ENCODE data around the gene KRTAP7-1. TPM values are rescaled to one million over a fixed set of nuclear protein-coding genes. Genes with fewer than 3 reads are reported as not detected.

Gene KRTAP7-1
- total RNA-seq, 1 donor, result not detected

DNA sequence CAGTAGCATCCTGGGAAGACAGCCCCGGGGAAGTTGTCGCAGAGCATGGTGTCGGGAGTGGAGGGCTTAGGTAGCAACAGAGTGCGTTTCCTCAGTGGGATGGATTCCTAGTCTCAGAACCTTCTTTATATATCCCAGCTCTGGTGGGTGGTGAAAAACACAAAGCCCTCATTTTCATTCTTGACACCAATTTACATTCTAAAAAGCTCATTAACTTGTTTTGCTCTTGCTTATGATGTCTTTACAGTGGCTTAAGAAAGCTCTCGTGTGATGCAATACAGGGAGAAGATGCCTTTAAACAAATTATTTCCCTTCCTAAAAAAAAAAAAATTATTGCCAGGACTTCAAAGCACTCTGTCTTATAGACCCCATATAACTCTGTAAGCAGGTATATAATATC lies 16.4 kb downstream of the KRTAP7-1 start, which contains the start of gene KRTAP8-1:
TSS of gene KRTAP8-1 (minus strand) at position 101 of the 400 bp plus-strand sequence. CDS start at position 47, 54 bp downstream.
- DNase-seq (ENCODE audit: insufficient read length, low spot score, missing footprints), result no peak
- H3K27ac ChIP-seq (ENCODE audit: low read depth, low read length), result no peak within 1 kb of the TSS
- no peaks in the 10 kb centered on the region for H3K36me3 ChIP-seq (ENCODE audit: insufficient read depth, low read length)
- no peaks in the 10 kb centered on the region for H3K4me1 ChIP-seq (ENCODE audit: insufficient read depth, low read length)
- H3K27me3 ChIP-seq (ENCODE audit: insufficient read depth, low read length), result no peaks in the 10 kb centered on the region
- no peak within 1 kb of the TSS for H3K4me2 ChIP-seq (ENCODE audit: insufficient read depth, low read length)
- H4K20me1 ChIP-seq (ENCODE audit: insufficient read depth, low read length), result no peaks in the 10 kb centered on the region
- no peak within 1 kb of the TSS for H3K4me3 ChIP-seq (ENCODE audit: insufficient read depth, low read length)
- H2AFZ ChIP-seq (ENCODE audit: low read length), result no peak within 1 kb of the TSS
- peaks cover 10% of the 10 kb centered on the region for H3K9me3 ChIP-seq (ENCODE audit: low read depth, low read length)
- TF ChIP-seq, protein P1, sequence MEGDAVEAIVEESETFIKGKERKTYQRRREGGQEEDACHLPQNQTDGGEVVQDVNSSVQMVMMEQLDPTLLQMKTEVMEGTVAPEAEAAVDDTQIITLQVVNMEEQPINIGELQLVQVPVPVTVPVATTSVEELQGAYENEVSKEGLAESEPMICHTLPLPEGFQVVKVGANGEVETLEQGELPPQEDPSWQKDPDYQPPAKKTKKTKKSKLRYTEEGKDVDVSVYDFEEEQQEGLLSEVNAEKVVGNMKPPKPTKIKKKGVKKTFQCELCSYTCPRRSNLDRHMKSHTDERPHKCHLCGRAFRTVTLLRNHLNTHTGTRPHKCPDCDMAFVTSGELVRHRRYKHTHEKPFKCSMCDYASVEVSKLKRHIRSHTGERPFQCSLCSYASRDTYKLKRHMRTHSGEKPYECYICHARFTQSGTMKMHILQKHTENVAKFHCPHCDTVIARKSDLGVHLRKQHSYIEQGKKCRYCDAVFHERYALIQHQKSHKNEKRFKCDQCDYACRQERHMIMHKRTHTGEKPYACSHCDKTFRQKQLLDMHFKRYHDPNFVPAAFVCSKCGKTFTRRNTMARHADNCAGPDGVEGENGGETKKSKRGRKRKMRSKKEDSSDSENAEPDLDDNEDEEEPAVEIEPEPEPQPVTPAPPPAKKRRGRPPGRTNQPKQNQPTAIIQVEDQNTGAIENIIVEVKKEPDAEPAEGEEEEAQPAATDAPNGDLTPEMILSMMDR (IDR thresholded peaks at IDR 0.05; ENCODE audit: extremely low read depth, low read depth, low read length), result no peak
- no peaks in the 10 kb centered on the region for H3K79me2 ChIP-seq (ENCODE audit: insufficient read depth, low read length)

DNA sequence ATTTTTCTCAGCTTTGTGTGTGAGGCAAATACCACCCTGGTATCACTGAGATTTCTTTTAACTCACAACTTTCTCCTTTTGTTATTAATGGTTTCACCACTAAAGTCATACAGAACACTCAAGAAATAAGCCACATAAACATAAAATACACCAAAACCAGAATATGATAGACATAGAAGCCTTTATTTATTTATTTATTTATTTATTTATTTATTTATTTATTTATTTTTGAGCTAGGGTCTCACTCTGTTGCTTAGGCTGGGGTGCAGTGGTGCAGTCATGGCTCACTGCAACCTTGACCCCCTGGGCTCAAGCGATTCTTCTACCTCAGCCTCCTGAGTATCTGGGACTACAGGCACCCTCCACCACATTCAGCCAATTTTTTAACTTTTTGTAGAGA lies 29.0 kb downstream of the KRTAP7-1 start:
- Histone ChIP-seq H3K4me1 (ENCODE audit: insufficient read depth, low read length) (no peaks in the 10 kb centered on the region), H3K79me2 (ENCODE audit: insufficient read depth, low read length) (no peaks in the 10 kb centered on the region), H4K20me1 (ENCODE audit: insufficient read depth, low read length) (no peaks in the 10 kb centered on the region), H3K4me2 (ENCODE audit: insufficient read depth, low read length) (no peak overlapping the region), H3K9me3 (ENCODE audit: low read depth, low read length) (peaks cover 6% of the 10 kb centered on the region), H3K4me3 (ENCODE audit: insufficient read depth, low read length) (no peak overlapping the region), H3K36me3 (ENCODE audit: insufficient read depth, low read length) (no peaks in the 10 kb centered on the region), H3K27ac (ENCODE audit: low read depth, low read length) (no peak overlapping the region), H2AFZ (ENCODE audit: low read length) (no peak overlapping the region), H3K27me3 (ENCODE audit: insufficient read depth, low read length) (no peaks in the 10 kb centered on the region)
- TF ChIP-seq, protein P1 (IDR thresholded peaks at IDR 0.05; ENCODE audit: extremely low read depth, low read depth, low read length), result no peak
- no peak for DNase-seq (ENCODE audit: insufficient read length, low spot score, missing footprints)

DNA sequence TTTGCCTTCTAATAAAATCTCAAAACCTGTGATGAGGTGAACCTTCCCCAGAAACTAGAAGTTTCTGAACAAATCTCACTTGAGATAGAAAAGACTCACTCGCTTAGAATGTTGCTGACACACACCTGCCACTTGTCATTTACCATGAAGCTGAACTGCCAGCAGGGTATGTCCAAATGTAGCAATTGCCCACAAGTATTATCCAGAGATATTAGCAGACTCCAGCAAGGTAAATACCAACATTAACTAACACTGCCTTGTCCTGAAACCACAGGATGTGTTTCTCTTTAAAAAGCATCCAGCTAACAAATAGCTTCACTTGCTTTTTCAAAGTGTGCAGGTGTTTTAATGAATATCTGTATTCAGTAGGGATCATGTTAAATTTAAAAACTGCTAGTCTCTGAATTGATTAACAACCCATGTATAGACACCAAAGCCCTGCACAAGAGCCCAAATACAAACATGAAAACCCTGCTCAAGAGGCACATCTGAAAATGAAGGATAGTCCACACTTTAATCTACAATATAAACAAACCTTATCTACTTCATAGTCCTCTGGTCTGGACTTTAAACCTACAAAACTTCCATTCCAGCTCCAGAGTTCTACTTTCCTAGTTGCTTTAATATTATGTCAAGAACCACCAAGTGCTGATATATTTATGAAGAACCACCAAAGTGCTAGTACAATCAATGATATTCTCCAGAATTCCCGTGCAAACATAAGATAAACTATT lies 35.8 kb downstream of the KRTAP7-1 start:
- Histone ChIP-seq H3K4me1 (ENCODE audit: insufficient read depth, low read length) (no peaks in the 10 kb centered on the region), H3K36me3 (ENCODE audit: insufficient read depth, low read length) (no peaks in the 10 kb centered on the region), H3K27ac (ENCODE audit: low read depth, low read length) (no peak overlapping the region), H3K79me2 (ENCODE audit: insufficient read depth, low read length) (no peaks in the 10 kb centered on the region), H2AFZ (ENCODE audit: low read length) (no peak overlapping the region), H4K20me1 (ENCODE audit: insufficient read depth, low read length) (no peaks in the 10 kb centered on the region), H3K4me3 (ENCODE audit: insufficient read depth, low read length) (no peak overlapping the region), H3K27me3 (ENCODE audit: insufficient read depth, low read length) (no peaks in the 10 kb centered on the region), H3K4me2 (ENCODE audit: insufficient read depth, low read length) (no peak overlapping the region), H3K9me3 (ENCODE audit: low read depth, low read length) (peaks cover 2% of the 10 kb centered on the region)
- no peak for DNase-seq (ENCODE audit: insufficient read length, low spot score, missing footprints)
- TF ChIP-seq, protein P1 (IDR thresholded peaks at IDR 0.05; ENCODE audit: extremely low read depth, low read depth, low read length), result no peak

DNA sequence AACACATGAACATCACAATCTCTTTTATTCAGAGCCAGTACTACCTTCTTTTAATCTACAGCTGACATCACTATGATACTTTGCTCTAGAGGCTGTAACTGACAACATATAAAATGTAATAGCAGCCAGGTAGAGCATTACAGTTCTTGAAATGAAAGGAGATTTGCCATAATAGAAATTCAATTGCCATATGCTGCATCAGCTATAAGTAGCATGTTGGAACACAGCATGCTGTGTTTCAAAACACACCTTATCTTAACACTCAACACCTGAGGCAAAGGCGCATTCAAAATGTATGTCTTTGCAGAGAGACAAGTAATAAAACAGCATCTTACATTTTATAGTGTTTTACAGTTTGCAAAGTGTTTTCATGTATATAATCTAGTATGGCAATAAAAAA lies 50.3 kb downstream of the KRTAP7-1 start:
- no peak for DNase-seq (ENCODE audit: insufficient read length, low spot score, missing footprints)
- Histone ChIP-seq H2AFZ (ENCODE audit: low read length) (no peak overlapping the region), H3K36me3 (ENCODE audit: insufficient read depth, low read length) (no peaks in the 10 kb centered on the region), H3K9me3 (ENCODE audit: low read depth, low read length) (peaks cover 3% of the 10 kb centered on the region), H3K4me3 (ENCODE audit: insufficient read depth, low read length) (no peak overlapping the region), H3K27ac (ENCODE audit: low read depth, low read length) (no peak overlapping the region), H3K4me2 (ENCODE audit: insufficient read depth, low read length) (no peak overlapping the region), H3K79me2 (ENCODE audit: insufficient read depth, low read length) (no peaks in the 10 kb centered on the region), H4K20me1 (ENCODE audit: insufficient read depth, low read length) (no peaks in the 10 kb centered on the region), H3K27me3 (ENCODE audit: insufficient read depth, low read length) (no peaks in the 10 kb centered on the region), H3K4me1 (ENCODE audit: insufficient read depth, low read length) (no peaks in the 10 kb centered on the region)
- TF ChIP-seq, protein P1 (IDR thresholded peaks at IDR 0.05; ENCODE audit: extremely low read depth, low read depth, low read length), result no peak

Small RNA genes within 50 kb of the gene (small RNA-seq; reads per million reads assigned to genes)
- gene KRTAP8-2P (not detected), gene KRTAP8-3P (not detected)

Other genes starting within 250 kb of the KRTAP7-1 start
- not detected in 2 replicates for gene KRTAP22-2, start 239.4 kb downstream of the KRTAP7-1 start, total RNA-seq
- gene KRTAP6-3, start 237.3 kb downstream of the KRTAP7-1 start, total RNA-seq, result not detected in 2 replicates
- not detected in 2 replicates for gene KRTAP6-2, start 230.9 kb downstream of the KRTAP7-1 start, total RNA-seq
- gene KRTAP22-1, start 228.7 kb downstream of the KRTAP7-1 start, total RNA-seq, result not detected in 2 replicates
- not detected in 2 replicates for gene KRTAP6-1, start 215.8 kb downstream of the KRTAP7-1 start, total RNA-seq
- gene KRTAP20-1, start 213.3 kb downstream of the KRTAP7-1 start, total RNA-seq, result not detected in 2 replicates
- gene KRTAP20-4, start 209.1 kb downstream of the KRTAP7-1 start, total RNA-seq, result not detected in 2 replicates
- gene KRTAP20-2, start 194.6 kb downstream of the KRTAP7-1 start, total RNA-seq, result not detected in 2 replicates
- gene KRTAP20-3, start 186.9 kb downstream of the KRTAP7-1 start, total RNA-seq, result not detected in 2 replicates
- gene KRTAP21-3, start 111.0 kb downstream of the KRTAP7-1 start, total RNA-seq, result not detected in 2 replicates
- gene KRTAP21-2, start 82.5 kb downstream of the KRTAP7-1 start, total RNA-seq, result not detected in 2 replicates
- not detected in 2 replicates for gene KRTAP21-1, start 74.3 kb downstream of the KRTAP7-1 start, total RNA-seq
- gene KRTAP8-1, start 16.5 kb downstream of the KRTAP7-1 start, total RNA-seq, result not detected in 2 replicates
- gene KRTAP11-1, start 51.8 kb upstream of the KRTAP7-1 start, total RNA-seq, result not detected in 2 replicates
- gene KRTAP19-8, start 208.7 kb upstream of the KRTAP7-1 start, total RNA-seq, result not detected in 2 replicates

Measured in osteoblast (primary cell).